Measurements from ENCODE around the gene NTRK2.

The NTRK2 gene

GRCh38 chr9:84681516-84682285, 12.2 kb downstream of the NTRK2 start:
- DNase-seq (ENCODE audit: low read depth in 2 of 2), result no peak

- no peak for DNase-seq (ENCODE audit: low read depth in 2 of 2)
Observed at GRCh38 chr9:84686068-84686467, 16.5 kb downstream of the NTRK2 start.

GRCh38 chr9:84688956-84689355, 19.4 kb downstream of the NTRK2 start:
- no peak for DNase-seq (ENCODE audit: low read depth in 2 of 2)

- no peak for DNase-seq (ENCODE audit: low read depth in 2 of 2)
Observed at GRCh38 chr9:84691634-84692033, 22.1 kb downstream of the NTRK2 start.

GRCh38 chr9:84694248-84694647, 24.7 kb downstream of the NTRK2 start:
- no peak for DNase-seq (ENCODE audit: low read depth in 2 of 2)

- no peak for DNase-seq (ENCODE audit: low read depth in 2 of 2)
Observed at GRCh38 chr9:84697042-84697441, 27.5 kb downstream of the NTRK2 start.

GRCh38 chr9:84697509-84698114, 28.1 kb downstream of the NTRK2 start:
- no peak for DNase-seq (ENCODE audit: low read depth in 2 of 2)

GRCh38 chr9:84698323-84698722, 28.8 kb downstream of the NTRK2 start:
- DNase-seq (ENCODE audit: low read depth in 2 of 2), result no peak

GRCh38 chr9:84699984-84700383, 30.5 kb downstream of the NTRK2 start:
- no peak for DNase-seq (ENCODE audit: low read depth in 2 of 2)

GRCh38 chr9:84701801-84702200, 32.3 kb downstream of the NTRK2 start:
- no peak for DNase-seq (ENCODE audit: low read depth in 2 of 2)

- DNase-seq (ENCODE audit: low read depth in 2 of 2), result no peak
Observed at GRCh38 chr9:84702471-84702870, 32.9 kb downstream of the NTRK2 start.

- no peak for DNase-seq (ENCODE audit: low read depth in 2 of 2)
Observed at GRCh38 chr9:84703793-84704192, 34.3 kb downstream of the NTRK2 start.

GRCh38 chr9:84705128-84705527, 35.6 kb downstream of the NTRK2 start:
- no peak for DNase-seq (ENCODE audit: low read depth in 2 of 2)

- DNase-seq (ENCODE audit: low read depth in 2 of 2), result no peak
Observed at GRCh38 chr9:84708400-84708799, 38.9 kb downstream of the NTRK2 start.

- DNase-seq (ENCODE audit: low read depth in 2 of 2), result no peak
Observed at GRCh38 chr9:84709056-84709455, 39.5 kb downstream of the NTRK2 start.

- DNase-seq (ENCODE audit: low read depth in 2 of 2), result no peak
Observed at GRCh38 chr9:84710701-84711397, 41.3 kb downstream of the NTRK2 start.

- no peak for DNase-seq (ENCODE audit: low read depth in 2 of 2)
Observed at GRCh38 chr9:84711398-84711777, 41.9 kb downstream of the NTRK2 start.

GRCh38 chr9:84711936-84712335, 42.4 kb downstream of the NTRK2 start:
- no peak for DNase-seq (ENCODE audit: low read depth in 2 of 2)

GRCh38 chr9:84716217-84716616, 46.7 kb downstream of the NTRK2 start:
- DNase-seq (ENCODE audit: low read depth in 2 of 2), result no peak

GRCh38 chr9:84718476-84718875, 48.9 kb downstream of the NTRK2 start:
- no peak for DNase-seq (ENCODE audit: low read depth in 2 of 2)

- DNase-seq (ENCODE audit: low read depth in 2 of 2), result no peak
Observed at GRCh38 chr9:84722388-84722989, 53.0 kb downstream of the NTRK2 start.

GRCh38 chr9:84723426-84723825, 53.9 kb downstream of the NTRK2 start:
- no peak for DNase-seq (ENCODE audit: low read depth in 2 of 2)

- no peak for DNase-seq (ENCODE audit: low read depth in 2 of 2)
Observed at GRCh38 chr9:84731696-84732095, 62.2 kb downstream of the NTRK2 start.

All from stimulated activated CD8-positive, alpha-beta memory T cell treated with anti-CD3 and anti-CD28 coated beads, Interleukin-7, amount 100 ng/mL, for 1 hour (primary cell).